NCI-H2081 (cell line): ENCODE data around the gene KIF27.
"Not testable (repeated sequence)": the region's sequence is repeated elsewhere in the genome, so short reads cannot be mapped to it uniquely, and the experiment has no call there.

Source experiments
- DNase-seq, 2 experiments: peaks; one replicate each; lab custom pipeline; 2025; lab: John Stamatoyannopoulos, UW

The KIF27 gene

GRCh38 chr9:83815120-83815519 is 106.1 kb downstream of the KIF27 start:
- DNase-seq, result not testable (repeated sequence)

GRCh38 chr9:83809213-83809612 is 112.0 kb downstream of the KIF27 start:
- DNase-seq, result not testable (repeated sequence)

- DNase-seq, result not testable (repeated sequence)
Observed at GRCh38 chr9:83804454-83804853, 116.8 kb downstream of the KIF27 start.

- DNase-seq, result not testable (repeated sequence)
Observed at GRCh38 chr9:83803941-83804340, 117.3 kb downstream of the KIF27 start.

GRCh38 chr9:83800236-83801033 is 120.8 kb downstream of the KIF27 start:
- DNase-seq, result no peak

GRCh38 chr9:83794051-83794450 is 127.2 kb downstream of the KIF27 start:
- no peak for DNase-seq

GRCh38 chr9:83792746-83793145 is 128.5 kb downstream of the KIF27 start:
- no peak for DNase-seq
